Amniotic stem cell (primary cell): ENCODE results near the gene PCNX1.
"Not testable (repeated sequence)": the region's sequence is repeated elsewhere in the genome, so short reads cannot be mapped to it uniquely, and the experiment has no call there.

Experiments used
- DNase-seq: peaks from one replicate; lab custom pipeline; 2025; lab: John Stamatoyannopoulos, UW

The PCNX1 gene

DNA sequence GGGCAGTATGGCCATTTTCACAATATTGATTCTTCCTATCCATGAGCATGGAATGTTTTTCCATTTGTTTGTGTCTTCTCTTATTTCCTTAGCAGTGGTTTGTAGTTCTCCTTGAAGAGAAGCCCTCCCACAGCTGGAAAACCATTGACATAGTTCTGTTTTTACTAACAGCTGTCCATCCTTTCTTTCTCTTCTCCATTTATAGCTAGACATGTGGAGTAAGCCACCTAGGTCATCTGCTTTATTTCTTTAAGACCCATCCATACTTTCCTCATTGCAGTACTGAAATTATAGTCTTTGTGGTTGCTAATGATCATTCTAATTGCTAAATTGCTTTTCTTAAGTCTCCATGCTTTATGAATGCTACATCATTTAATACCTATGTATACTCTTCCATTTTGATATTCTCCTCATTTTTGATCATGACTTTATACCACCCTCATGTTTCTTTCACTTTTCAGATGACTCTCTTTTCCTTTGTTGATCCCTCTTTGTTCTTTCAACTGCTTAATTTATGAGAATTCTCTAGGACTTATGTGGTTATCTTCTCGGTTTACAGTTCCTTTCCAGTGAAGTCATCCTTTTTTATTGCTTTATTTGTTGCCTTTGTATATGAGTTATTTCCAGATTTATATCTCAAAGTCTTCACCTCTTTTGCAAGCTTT is 114.2 kb downstream of the PCNX1 start:
- DNase-seq = no peak

DNA sequence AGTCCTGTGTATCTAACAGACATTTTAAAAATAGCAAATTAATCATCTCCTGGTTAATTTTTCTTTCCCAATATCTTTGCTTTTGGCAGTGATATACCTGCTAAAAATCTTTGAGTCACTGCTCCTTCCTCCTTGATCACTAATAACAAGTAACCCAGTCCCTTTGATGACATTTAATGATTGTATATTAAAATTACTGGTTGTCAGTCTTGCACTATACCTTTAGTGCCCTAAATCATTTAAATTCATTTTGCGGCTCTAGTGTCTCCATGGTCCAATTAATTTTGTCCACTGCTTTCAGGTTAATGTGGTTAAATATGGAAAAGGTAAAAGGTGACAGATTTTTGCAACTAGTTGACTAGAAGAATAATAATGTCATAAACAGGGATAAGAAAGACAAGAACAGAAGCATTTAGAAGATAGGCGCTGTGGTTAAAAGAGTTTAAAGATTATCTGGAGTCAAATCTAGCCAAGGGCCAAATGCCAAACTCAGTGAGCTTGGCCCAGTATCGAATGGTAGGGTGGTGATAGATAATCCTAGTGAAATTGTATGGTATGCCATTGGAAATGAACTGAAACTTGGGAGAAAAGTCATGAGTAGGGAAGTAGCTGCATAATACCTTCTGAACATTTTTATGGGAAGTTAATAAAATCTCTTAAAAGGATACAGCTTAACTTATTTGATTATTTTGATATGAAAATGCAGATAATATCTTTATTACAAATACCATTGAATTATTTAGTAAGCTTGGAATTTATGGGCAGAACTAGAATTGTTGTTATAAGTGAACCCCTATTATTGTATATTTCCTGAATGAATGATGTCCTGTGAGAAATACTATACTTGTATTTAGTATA is 115.0 kb downstream of the PCNX1 start:
- DNase-seq = no peak

DNA sequence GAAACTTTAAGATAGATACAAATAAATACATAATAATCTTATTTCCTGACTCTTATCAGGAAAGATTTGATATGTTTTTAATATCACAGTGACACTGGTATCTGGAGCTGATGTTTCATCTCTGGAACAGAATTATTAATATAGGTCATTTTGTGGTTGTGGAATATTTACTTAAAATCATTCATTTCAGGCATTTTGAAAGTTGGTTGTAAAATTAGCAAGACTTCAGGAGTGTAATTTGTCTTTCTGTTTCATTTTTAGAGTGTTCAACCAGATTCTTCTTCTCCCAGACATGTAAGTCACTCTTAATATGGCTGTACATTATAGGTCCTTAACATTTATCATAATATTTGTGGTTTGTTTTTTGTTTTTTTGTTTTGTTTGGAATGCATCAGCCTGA is 115.7 kb downstream of the PCNX1 start:
- DNase-seq = no peak

DNA sequence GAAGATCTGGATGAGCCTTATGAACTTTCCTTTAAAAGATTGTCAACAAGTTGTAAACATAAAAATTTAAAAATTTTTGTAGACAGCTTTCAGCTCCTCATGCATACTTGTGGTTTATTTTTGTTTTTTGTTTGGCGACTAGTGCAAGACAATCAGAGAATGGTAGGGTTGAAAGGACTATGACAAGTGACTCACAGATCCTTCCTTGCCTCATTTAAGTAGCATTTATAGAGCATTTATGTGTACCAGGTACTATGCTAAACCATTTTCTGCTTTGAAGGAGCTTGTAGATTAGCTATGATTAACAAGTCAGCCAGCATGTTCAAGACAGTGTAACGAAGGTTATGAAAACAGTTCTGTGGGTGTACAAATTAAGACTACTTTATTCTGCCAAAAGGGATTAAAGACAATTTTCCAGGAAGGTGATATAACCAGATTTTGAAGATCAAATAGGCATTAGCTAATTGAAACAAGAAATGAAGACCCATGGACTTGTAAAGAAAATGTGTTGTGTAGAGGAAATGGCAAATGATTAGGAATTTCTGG is 122.0 kb downstream of the PCNX1 start:
- DNase-seq = no peak

DNA sequence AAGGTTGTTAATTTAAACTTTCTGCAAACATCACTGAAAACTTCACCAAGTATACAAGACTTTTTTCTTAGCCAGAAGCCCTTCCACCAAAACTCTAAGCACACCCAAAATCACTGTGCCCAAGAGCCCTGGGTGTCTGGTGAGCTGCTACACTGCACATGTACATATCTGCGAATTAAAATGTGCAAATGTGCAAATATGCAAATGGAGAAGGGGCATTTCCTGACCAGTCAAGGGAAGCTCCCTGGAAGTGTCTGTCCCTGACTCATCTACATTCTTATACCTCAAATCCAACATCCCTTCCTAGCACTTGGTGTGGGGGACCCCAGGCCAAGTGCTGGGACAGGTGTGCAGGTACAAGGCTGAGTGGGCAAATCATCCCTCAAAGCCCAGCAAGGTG is 123.7 kb downstream of the PCNX1 start:
- no peak for DNase-seq

GRCh38 chr14:71036433-71036832 is 129.2 kb downstream of the PCNX1 start:
- no peak for DNase-seq

GRCh38 chr14:71048393-71048792 is 141.1 kb downstream of the PCNX1 start:
- no peak for DNase-seq

- no peak for DNase-seq
Measured at GRCh38 chr14:71049435-71050133, 142.3 kb downstream of the PCNX1 start.

GRCh38 chr14:71050227-71050823 is 143.1 kb downstream of the PCNX1 start:
- DNase-seq = no peak

DNA sequence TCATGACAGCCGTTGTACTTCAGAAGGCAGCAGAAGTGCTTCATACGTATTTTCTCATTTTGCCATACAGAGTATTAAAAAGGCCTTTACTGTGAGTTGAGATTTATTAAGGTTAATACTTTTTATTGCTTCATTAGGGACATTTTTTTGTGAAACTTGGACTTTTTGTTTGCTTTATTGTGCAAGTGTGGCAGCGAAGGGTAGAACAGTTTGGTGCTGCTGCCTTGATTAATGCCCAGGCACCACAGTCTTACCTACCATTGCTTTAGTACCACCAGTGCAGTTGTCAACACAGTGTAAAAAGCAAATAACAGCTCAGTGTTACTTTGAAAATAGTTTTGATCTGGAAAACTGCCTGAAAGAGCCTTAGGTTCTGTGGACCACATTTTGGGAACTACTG is 147.4 kb downstream of the PCNX1 start:
- DNase-seq = no peak

- no peak for DNase-seq
Measured at GRCh38 chr14:71056168-71056567, 148.9 kb downstream of the PCNX1 start.

- no peak for DNase-seq
Measured at GRCh38 chr14:71060274-71060673, 153.0 kb downstream of the PCNX1 start.

DNA sequence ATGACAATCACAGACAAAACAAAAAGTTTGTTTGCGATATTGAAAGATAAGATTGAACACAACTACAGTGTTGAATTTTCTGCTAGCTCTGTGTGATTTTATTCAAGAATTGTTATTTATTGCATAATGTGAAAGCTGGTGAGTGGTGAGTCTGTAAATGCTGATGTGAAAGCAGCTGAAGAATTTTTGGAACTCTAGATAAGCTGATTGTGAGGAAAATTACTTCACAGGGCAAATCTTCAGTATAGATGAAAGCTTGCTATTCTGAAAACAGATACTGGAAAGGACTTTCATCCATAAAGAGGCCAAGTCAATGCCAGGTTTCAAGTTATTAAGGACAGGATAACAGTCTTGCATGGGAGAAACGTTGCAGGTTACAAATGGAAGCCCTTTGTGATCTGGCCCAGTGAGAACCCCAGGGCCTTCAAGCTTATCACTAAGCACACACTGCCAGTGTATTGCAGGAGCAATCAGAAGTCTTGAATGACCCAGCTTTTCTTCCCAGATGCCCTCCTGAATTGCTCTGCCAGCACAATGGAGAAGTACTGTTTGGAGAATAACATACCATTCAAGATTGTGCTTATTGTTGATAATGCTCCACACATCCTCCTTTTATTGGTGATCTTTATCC is 153.7 kb downstream of the PCNX1 start:
- no peak for DNase-seq

- no peak for DNase-seq
Measured at GRCh38 chr14:71061458-71061857, 154.2 kb downstream of the PCNX1 start.

GRCh38 chr14:71062581-71063303 is 155.5 kb downstream of the PCNX1 start:
- no peak for DNase-seq

DNA sequence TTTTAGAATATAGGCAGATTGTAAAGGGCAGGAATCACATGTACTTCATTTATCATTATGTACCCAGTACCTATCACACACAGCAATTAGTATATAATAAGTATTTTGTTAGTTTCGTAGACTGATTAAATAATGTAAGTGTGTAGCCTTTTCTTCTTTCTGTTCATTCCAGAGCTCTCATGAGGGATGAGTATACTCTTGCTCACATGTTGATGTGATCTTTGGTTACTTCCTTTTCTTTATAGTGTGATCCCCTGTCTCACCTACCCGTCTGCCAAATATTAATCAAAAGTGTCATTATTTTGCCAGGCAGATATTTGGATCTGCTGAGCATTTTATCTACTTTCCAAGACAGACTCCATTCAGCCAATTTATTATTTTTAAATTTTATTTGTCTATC is 156.1 kb downstream of the PCNX1 start:
- no peak for DNase-seq

DNA sequence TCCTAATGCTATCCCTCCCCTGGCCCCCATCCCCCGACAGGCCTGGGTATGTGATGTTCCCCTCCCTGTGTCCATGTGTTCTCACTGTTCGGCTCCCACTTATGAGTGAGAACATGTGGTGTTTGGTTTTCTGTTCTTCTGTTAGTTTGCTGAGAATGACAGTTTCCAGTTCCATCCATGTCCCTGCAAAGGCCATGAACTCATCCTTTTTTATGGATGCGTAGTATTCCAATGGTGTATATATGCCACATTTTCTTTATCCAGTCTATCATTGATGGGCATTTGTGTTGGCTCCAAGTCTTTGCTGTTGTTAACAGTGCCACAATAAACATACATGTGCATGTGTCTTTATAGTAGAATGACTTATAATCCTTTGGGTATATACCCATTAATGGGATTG is 157.5 kb downstream of the PCNX1 start:
- not testable (repeated sequence) for DNase-seq

DNA sequence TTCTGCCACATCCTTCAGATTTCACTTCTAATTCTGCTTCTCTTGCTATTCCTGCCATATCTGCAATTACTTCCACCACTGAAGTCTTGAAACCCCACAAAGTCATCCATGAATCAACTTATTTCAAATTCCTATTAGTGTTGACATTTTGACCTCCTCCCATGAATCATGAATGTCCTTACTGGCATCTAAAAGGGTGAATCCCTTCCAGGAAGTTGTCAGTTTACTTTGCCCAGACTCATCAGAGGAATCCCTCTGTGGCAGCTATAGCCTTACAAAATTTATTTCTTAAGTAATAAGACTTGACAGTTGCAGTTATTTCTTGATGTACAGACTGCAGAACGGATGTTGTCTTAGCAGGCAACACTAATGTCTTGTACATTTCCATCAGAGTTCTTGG is 162.9 kb downstream of the PCNX1 start:
- no peak for DNase-seq

- no peak for DNase-seq
Measured at GRCh38 chr14:71071042-71071441, 163.8 kb downstream of the PCNX1 start.

DNA sequence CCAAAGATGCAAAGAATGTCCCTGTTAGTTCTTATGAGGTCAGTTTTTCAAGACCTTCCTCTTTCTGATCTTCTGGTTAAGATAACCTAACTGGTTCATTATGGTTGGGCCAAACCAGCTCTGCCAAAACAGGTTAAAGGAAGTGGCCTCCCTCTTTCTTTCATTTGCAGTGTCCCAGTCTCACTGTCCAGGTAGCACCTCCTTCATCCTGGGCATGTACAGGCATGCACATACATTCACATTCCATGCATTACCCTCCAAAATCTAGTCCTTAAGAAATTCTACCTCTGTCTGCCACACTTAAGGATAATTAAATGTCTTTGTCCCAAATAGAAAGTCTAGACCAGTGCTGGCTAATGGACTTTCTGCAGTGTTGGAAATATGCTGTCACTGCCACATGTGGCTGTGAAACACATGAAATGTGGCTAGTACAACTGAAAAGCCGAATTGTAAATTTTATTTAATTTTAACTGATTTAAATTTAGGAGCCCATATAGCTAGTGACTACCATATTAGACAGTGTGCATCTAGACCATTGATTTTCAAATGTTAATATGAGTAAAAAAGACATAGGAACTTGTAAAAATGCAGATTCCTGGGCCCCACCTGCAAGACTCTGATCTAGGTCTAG is 169.3 kb downstream of the PCNX1 start:
- DNase-seq = no peak

- no peak for DNase-seq
Measured at GRCh38 chr14:71078500-71078899, 171.2 kb downstream of the PCNX1 start.
